H9 (cell line): Measurements from ENCODE around the gene MPZL1. TPM values are rescaled to one million over a fixed set of nuclear protein-coding genes. Genes with fewer than 3 reads are reported as not detected.
"Not testable (repeated sequence)": the region's sequence is repeated elsewhere in the genome, so short reads cannot be mapped to it uniquely, and the experiment has no call there.

Experiments used
- DNase-seq: peaks from one replicate; pipeline ENCODE4 v3.0.0-alpha.2; 2017
- H2AFZ ChIP-seq: one replicate; pipeline ENCODE4 v1.6.1; 2013; ENCODE audit warnings: mild to moderate bottlenecking, low read length, control low read depth, moderate library complexity
- H2AK5ac ChIP-seq: 2 replicates; pipeline ENCODE4 v1.6.1; 2013; ENCODE audit warnings: low read length, control low read depth, mixed read lengths; ENCODE audit not compliant: insufficient read length
- H2BK120ac ChIP-seq: one replicate; pipeline ENCODE4 v1.6.1; 2013; ENCODE audit warnings: low read depth, mild to moderate bottlenecking, low read length, control low read depth, inconsistent platforms; ENCODE audit not compliant: poor library complexity, severe bottlenecking
- H2BK12ac ChIP-seq: 2 replicates; pipeline ENCODE4 v1.6.1; 2013; ENCODE audit warnings: low read length, control low read depth, mixed read lengths, low read depth; ENCODE audit not compliant: insufficient read length
- H2BK15ac ChIP-seq: 2 replicates; pipeline ENCODE4 v1.6.1; 2013; ENCODE audit warnings: low read depth, low read length, control low read depth
- H2BK20ac ChIP-seq: one replicate; pipeline ENCODE4 v1.6.1; 2013; ENCODE audit warnings: low read depth, mild to moderate bottlenecking, low read length, control low read depth, inconsistent platforms; ENCODE audit not compliant: poor library complexity, severe bottlenecking
- H2BK5ac ChIP-seq: 2 replicates; pipeline ENCODE4 v1.6.1; 2013; ENCODE audit warnings: low read length, control low read depth, mixed read lengths; ENCODE audit not compliant: insufficient read length
- H3K14ac ChIP-seq: 2 replicates; pipeline ENCODE4 v1.6.1; 2013; ENCODE audit warnings: low read length, control low read depth; ENCODE audit not compliant: insufficient read depth
- H3K18ac ChIP-seq: 2 replicates; pipeline ENCODE4 v1.6.1; 2013; ENCODE audit warnings: low read depth, mild to moderate bottlenecking, mixed read lengths, low read length, control low read depth; ENCODE audit not compliant: insufficient read length
- H3K23ac ChIP-seq: 2 replicates; pipeline ENCODE4 v1.6.1; 2013; ENCODE audit warnings: low read length, control low read depth, mixed read lengths, low read depth; ENCODE audit not compliant: insufficient read length
- H3K23me2 ChIP-seq: 2 replicates; pipeline ENCODE4 v1.6.1; 2013; ENCODE audit warnings: low read depth, mild to moderate bottlenecking, mixed read lengths, low read length, control low read depth; ENCODE audit not compliant: insufficient read length, poor library complexity, severe bottlenecking
- H3K27ac ChIP-seq: 2 replicates; pipeline ENCODE4 v1.5.1; 2013; ENCODE audit warnings: low read length, control low read depth, mixed read lengths, low read depth; ENCODE audit not compliant: insufficient read length
- H3K27me3 ChIP-seq: 2 replicates; pipeline ENCODE4 v1.6.1; 2013; ENCODE audit warnings: low read length, control low read depth, inconsistent platforms; ENCODE audit not compliant: insufficient read depth
- H3K4ac ChIP-seq: 2 replicates; pipeline ENCODE4 v1.6.1; 2013; ENCODE audit warnings: low read depth, mild to moderate bottlenecking, control low read depth, inconsistent platforms, low read length, moderate library complexity
- H3K4me1 ChIP-seq: 2 replicates; pipeline ENCODE4 v1.6.1; 2013; ENCODE audit warnings: low read length, control low read depth, inconsistent platforms; ENCODE audit not compliant: insufficient read depth
- H3K4me2 ChIP-seq: 2 replicates; pipeline ENCODE4 v1.6.1; 2013; ENCODE audit warnings: low read length, control low read depth, mixed read lengths; ENCODE audit not compliant: insufficient read length, insufficient read depth
- H3K56ac ChIP-seq: 2 replicates; pipeline ENCODE4 v1.6.1; 2013; ENCODE audit warnings: low read depth, mild to moderate bottlenecking, mixed read lengths, low read length, control low read depth; ENCODE audit not compliant: insufficient read length
- H3K79me1 ChIP-seq: 2 replicates; pipeline ENCODE4 v1.6.1; 2013; ENCODE audit warnings: low read depth, mild to moderate bottlenecking, moderate library complexity, low read length, control low read depth, inconsistent platforms; ENCODE audit not compliant: insufficient read depth, poor library complexity, severe bottlenecking
- H3K79me2 ChIP-seq: 2 replicates; pipeline ENCODE4 v1.6.1; 2013; ENCODE audit warnings: low read length, control low read depth, inconsistent platforms; ENCODE audit not compliant: insufficient read depth
- H3K9ac ChIP-seq: 2 replicates; pipeline ENCODE4 v1.6.1; 2013; ENCODE audit warnings: low read length, control low read depth, mixed read lengths; ENCODE audit not compliant: insufficient read length; ENCODE audit errors: extremely low read depth
- H3K9me3 ChIP-seq: one replicate; pipeline ENCODE4 v1.6.1; 2013; ENCODE audit warnings: low read depth, low read length, inconsistent platforms; ENCODE audit not compliant: control insufficient read depth
- H3T11ph ChIP-seq: one replicate; pipeline ENCODE4 v1.6.1; 2013; ENCODE audit warnings: mild to moderate bottlenecking, low read length, control low read depth, inconsistent platforms
- H4K20me1 ChIP-seq: one replicate; pipeline ENCODE4 v1.6.1; 2013; ENCODE audit not compliant: control insufficient read depth, insufficient read length, insufficient read depth
- H4K5ac ChIP-seq: 2 replicates; pipeline ENCODE4 v1.6.1; 2013; ENCODE audit warnings: low read depth, mild to moderate bottlenecking, mixed read lengths, low read length, control low read depth; ENCODE audit not compliant: insufficient read length
- H4K8ac ChIP-seq: replicated peaks from 2 replicates; pipeline ENCODE4 v1.6.1; 2013; ENCODE audit warnings: low read length, control low read depth, mixed read lengths, low read depth; ENCODE audit not compliant: insufficient read length
- H4K91ac ChIP-seq: 2 replicates; pipeline ENCODE4 v1.6.1; 2013; ENCODE audit warnings: low read depth, mild to moderate bottlenecking, moderate library complexity, mixed read lengths, low read length, control low read depth; ENCODE audit not compliant: insufficient read length
- H3K27ac Mint-ChIP-seq, 3 experiments: 2 replicates in 2 of 3; 3 replicates in 1 of 3; pipeline ENCODE4 v1.8.0; 2020 to 2021; ENCODE audit warnings: mixed read lengths in 3 of 3, mild to moderate bottlenecking in 1 of 3, moderate library complexity in 1 of 3
- H3K27me3 Mint-ChIP-seq: 2 replicates; pipeline ENCODE4 v1.8.0; 2021; ENCODE audit warnings: low read depth, mild to moderate bottlenecking, moderate library complexity, mixed read lengths
- H3K36me3 Mint-ChIP-seq, 3 experiments: 2 replicates in 2 of 3; 3 replicates in 1 of 3; pipeline ENCODE4 v1.8.0; 2020 to 2021; ENCODE audit warnings: low read depth in 3 of 3, mixed read lengths in 3 of 3; ENCODE audit not compliant: insufficient read depth in 1 of 3
- H3K4me1 Mint-ChIP-seq, 2 experiments: 2 replicates each; pipeline ENCODE4 v1.8.0; 2020; ENCODE audit warnings: mixed read lengths in 2 of 2
- H3K4me3 Mint-ChIP-seq, 2 experiments: 2 replicates in 1 of 2; 3 replicates in 1 of 2; pipeline ENCODE4 v1.8.0; 2020 to 2021; ENCODE audit warnings: mild to moderate bottlenecking in 2 of 2, mixed read lengths in 2 of 2, moderate library complexity in 1 of 2
- H3K9me3 Mint-ChIP-seq, 2 experiments: 2 replicates in 1 of 2; 3 replicates in 1 of 2; pipeline ENCODE4 v1.8.0; 2020; ENCODE audit warnings: mild to moderate bottlenecking in 2 of 2, mixed read lengths in 2 of 2, moderate library complexity in 1 of 2
- CTCF ChIP-seq: fragments of 200-600 bp; sonication (generic); conservative IDR thresholded peaks from 3 replicates; pipeline ENCODE4 v1.8.0; 2021; ENCODE audit warnings: antibody characterized with exemption, mild to moderate bottlenecking
- WGBS: extraction: QIAGEN DNeasy Blood & Tissue Kit; methylation state at CpG from one replicate; pipeline ENCODE4 v1.1.7; 2013; ENCODE audit warnings: missing lambda C conversion rate, low lambda C conversion rate, mixed read lengths; ENCODE audit not compliant: insufficient read length; ENCODE audit errors: extremely low coverage; 5-methylcytosine and 5-hydroxymethylcytosine counted together
- total RNA-seq: library from RNA; stranded (reverse); gene quantifications from 2 replicates; pipeline ENCODE4 v1.2.1, GENCODE V29; 2021

Gene MPZL1
- total RNA-seq, 1 experiment from 2014 or later: 60.7 TPM

- no peak overlapping the region for H4K8ac ChIP-seq
- no peak overlapping the region for H2BK15ac ChIP-seq
- no peak overlapping the region for H3T11ph ChIP-seq
- no peaks in the 10 kb centered on the region for H3K79me1 ChIP-seq
- H3K23me2 ChIP-seq: no peaks in the 10 kb centered on the region
- Mint-ChIP-seq H3K27ac (peak overlapping the region in 1 of 3 experiments; percentile 49; a peak in 2 of 7 replicates), H3K27me3 (no peaks in the 10 kb centered on the region), H3K36me3 (no peaks in the 10 kb centered on the region), H3K4me3 (no peak overlapping the region; a peak in 1 of 5 replicates), H3K9me3 (no peaks in the 10 kb centered on the region), H3K4me1 (peaks cover 18% of the 10 kb centered on the region in 2 experiments)
- no peak overlapping the region for H3K56ac ChIP-seq
- no peaks in the 10 kb centered on the region for H3K79me2 ChIP-seq
- no peak for DNase-seq
- no peak overlapping the region for H3K4me2 ChIP-seq
- WGBS: no CpG with 5 or more reads among the region's 2 CpGs
- H3K27ac ChIP-seq: no peak overlapping the region
- H4K20me1 ChIP-seq: no peaks in the 10 kb centered on the region
- no peak overlapping the region for H3K18ac ChIP-seq
- H4K91ac ChIP-seq: no peak overlapping the region
- H3K14ac ChIP-seq: no peak overlapping the region
- no peak overlapping the region for H2BK20ac ChIP-seq
- no peaks in the 10 kb centered on the region for H3K9me3 ChIP-seq
- no peak overlapping the region for H4K5ac ChIP-seq
- peaks cover 4% of the 10 kb centered on the region; the same call in 1 of the 2 replicates for H3K4me1 ChIP-seq
- no peak overlapping the region for H2AFZ ChIP-seq
- TF ChIP-seq CTCF: no peak
- no peak overlapping the region for H3K9ac ChIP-seq
- H2BK12ac ChIP-seq: no peak overlapping the region
- no peak overlapping the region for H2BK120ac ChIP-seq
- no peak overlapping the region for H2AK5ac ChIP-seq
- no peaks in the 10 kb centered on the region for H3K27me3 ChIP-seq
- H2BK5ac ChIP-seq: no peak overlapping the region
- no peak overlapping the region for H3K23ac ChIP-seq
- H3K4ac ChIP-seq: no peak overlapping the region
Observed at GRCh38 chr1:167829868-167830267, 108.1 kb downstream of the MPZL1 start.

- H2BK12ac ChIP-seq, H3K4me2 ChIP-seq, H3K27me3 ChIP-seq, H3K4me3 Mint-ChIP-seq, H3K4me1 ChIP-seq, H4K20me1 ChIP-seq, H2BK5ac ChIP-seq, H3K56ac ChIP-seq, H3K27ac ChIP-seq, H3K23ac ChIP-seq, H2AFZ ChIP-seq, H2BK15ac ChIP-seq, H3K9me3 Mint-ChIP-seq, H4K91ac ChIP-seq, H3K36me3 Mint-ChIP-seq, H2BK20ac ChIP-seq, H3K4ac ChIP-seq, H2AK5ac ChIP-seq, DNase-seq, H3K9ac ChIP-seq, H3K23me2 ChIP-seq, H3K79me1 ChIP-seq, H3K27me3 Mint-ChIP-seq, H3T11ph ChIP-seq, H3K79me2 ChIP-seq, H3K9me3 ChIP-seq, H4K5ac ChIP-seq, H3K14ac ChIP-seq, H2BK120ac ChIP-seq, H4K8ac ChIP-seq, H3K18ac ChIP-seq: not testable (repeated sequence)
- Mint-ChIP-seq H3K27ac (peak overlapping the region in 2 of 3 experiments; percentile 53 to 62; a peak in 4 of 7 replicates), H3K4me1 (peaks cover 18% of the 10 kb centered on the region in 2 experiments)
- WGBS: no CpG with 5 or more reads among the region's 5 CpGs
Observed at GRCh38 chr1:167830668-167831067, 108.9 kb downstream of the MPZL1 start.
